ENCODE results near the gene LEAP2.

GRCh38 chr5:132856011-132856410 is 17.5 kb upstream of the LEAP2 start:
- TF ChIP-seq POLR2AphosphoS5 (IDR thresholded peaks at IDR 0.05) (no peak), CTCF (IDR thresholded peaks at IDR 0.05) (no peak)
